GM12874 (cell line): Measurements from ENCODE around the gene TIMP2.

ENCODE experiments used
- CTCF ChIP-seq: IDR thresholded peaks from 2 replicates; pipeline ENCODE4 v1.5.1; 2011; ENCODE audit warnings: low read depth, mild to moderate bottlenecking, control low read depth, low read length, moderate library complexity; ENCODE audit not compliant: insufficient read depth

Gene TIMP2

DNA sequence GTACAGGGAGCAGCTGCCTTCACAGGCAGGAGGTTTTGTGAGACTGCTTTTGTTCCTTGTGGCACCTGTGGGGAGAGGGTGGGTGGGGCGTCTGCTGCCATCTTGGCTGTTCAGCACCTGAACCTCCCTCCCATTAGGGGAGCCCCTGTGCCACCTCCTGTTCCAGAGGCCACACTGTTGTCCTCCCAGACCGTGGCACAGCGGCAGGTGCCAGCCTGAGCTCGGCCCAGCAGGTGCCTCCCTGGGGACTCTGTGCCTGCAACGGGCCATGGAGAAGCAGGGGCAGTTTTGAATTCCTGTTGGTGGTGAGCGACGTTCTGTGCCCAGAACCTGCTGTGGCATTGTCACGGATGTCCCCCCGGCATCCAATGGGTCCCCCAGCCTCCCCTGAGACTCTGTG, 44.7 kb upstream of the TIMP2 start:
- TF ChIP-seq CTCF = no peak

- no peak for TF ChIP-seq CTCF
These were observed 42.7 kb upstream of the TIMP2 start for GRCh38 chr17:78967782-78968362.

GRCh38 chr17:78966910-78967600, 41.9 kb upstream of the TIMP2 start:
- no peak for TF ChIP-seq CTCF

GRCh38 chr17:78966123-78966813, 41.1 kb upstream of the TIMP2 start:
- no peak for TF ChIP-seq CTCF

DNA sequence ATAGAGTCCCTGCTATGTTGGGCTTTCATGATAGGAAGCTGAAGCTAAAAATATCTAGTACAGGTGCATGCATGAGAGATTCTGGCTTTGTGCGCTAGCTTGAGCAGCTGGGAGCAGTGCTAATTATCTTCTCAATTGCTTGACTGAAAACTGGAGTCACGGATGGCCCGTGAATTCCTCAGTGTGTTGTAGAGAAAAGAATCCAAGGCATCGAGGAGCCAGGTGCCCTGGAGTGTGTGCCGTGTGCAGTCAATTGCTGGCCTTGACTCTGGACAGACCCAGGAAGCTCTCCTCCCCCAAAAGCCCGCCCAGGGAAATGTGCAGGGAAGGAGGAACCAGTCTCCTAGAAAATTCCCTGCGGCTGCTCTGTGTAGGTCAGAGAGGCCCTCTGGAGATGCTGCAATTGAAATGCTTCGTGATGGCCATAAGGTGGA, 40.3 kb upstream of the TIMP2 start:
- TF ChIP-seq CTCF = no peak

DNA sequence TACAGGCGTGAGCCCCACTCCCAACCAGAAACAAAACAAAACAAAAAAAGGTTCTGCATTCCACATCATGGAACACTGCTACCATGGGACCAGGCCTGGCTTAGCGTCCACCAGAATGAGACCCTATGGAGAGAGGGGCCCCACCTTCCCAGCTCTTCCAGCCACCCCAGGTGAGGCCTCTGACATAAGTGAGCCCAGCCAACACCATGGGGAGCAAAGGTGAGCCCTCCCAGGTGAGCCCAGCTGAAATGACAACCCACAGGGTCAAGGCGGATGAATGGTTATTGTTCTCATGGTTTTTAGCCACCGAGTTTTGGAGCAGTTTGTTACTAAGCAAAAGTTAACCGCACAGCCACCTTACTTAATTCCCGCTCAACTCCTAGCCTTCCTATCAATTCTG, 38.2 kb upstream of the TIMP2 start:
- no peak for TF ChIP-seq CTCF

GRCh38 chr17:78962345-78962983, 37.3 kb upstream of the TIMP2 start:
- no peak for TF ChIP-seq CTCF
